Stimulated activated CD8-positive, alpha-beta memory T cell treated with anti-CD3 and anti-CD28 coated beads, Interleukin-7, amount 100 ng/mL, for 4 hours (primary cell): ENCODE results near the gene LMNTD2.
A peak's percentile ranks its signal among the peaks of the same experiment; 100 is the strongest.

Experiments
- DNase-seq, 2 donors: peaks; one replicate each; pipeline ENCODE4 v3.0.0-alpha.2; 2020; ENCODE audit warnings: low read depth in 2 of 2

The LMNTD2 gene

GRCh38 chr11:551596-551995 is 8.9 kb downstream of the LMNTD2 start:
- DNase-seq = no peak

GRCh38 chr11:551131-551530 is 9.4 kb downstream of the LMNTD2 start:
- DNase-seq = no peak

- no peak for DNase-seq
Measured at GRCh38 chr11:550746-551085, 9.8 kb downstream of the LMNTD2 start.

- no peak for DNase-seq
Measured at GRCh38 chr11:550021-550745, 10.4 kb downstream of the LMNTD2 start.

GRCh38 chr11:548700-549603 is 11.6 kb downstream of the LMNTD2 start:
- DNase-seq = no peak

- no peak for DNase-seq
Measured at GRCh38 chr11:545171-545570, 15.4 kb downstream of the LMNTD2 start.

GRCh38 chr11:544817-545166 is 15.7 kb downstream of the LMNTD2 start:
- no peak for DNase-seq

GRCh38 chr11:541433-541885 is 19.1 kb downstream of the LMNTD2 start:
- no peak for DNase-seq

GRCh38 chr11:540583-541432 is 19.7 kb downstream of the LMNTD2 start:
- no peak for DNase-seq

GRCh38 chr11:539971-540481 is 20.5 kb downstream of the LMNTD2 start:
- no peak for DNase-seq

- no peak for DNase-seq
Measured at GRCh38 chr11:538431-539051, 22.0 kb downstream of the LMNTD2 start.

GRCh38 chr11:537622-538430 is 22.7 kb downstream of the LMNTD2 start:
- no peak for DNase-seq

GRCh38 chr11:536841-537621 is 23.5 kb downstream of the LMNTD2 start, which contains the start of gene LRRC56:
Gene LRRC56, plus strand, starts transcription at chr11:537527. Its CDS starts 3,158 bp downstream, at chr11:540685.
- peak; percentile 82 to 91 for DNase-seq

- DNase-seq = peak; percentile 86 to 93
Measured at GRCh38 chr11:535519-536454, 24.8 kb downstream of the LMNTD2 start, which contains the start of gene HRAS. Gene HRAS, minus strand, starts transcription at chr11:535576.

- no peak for DNase-seq
Measured at GRCh38 chr11:535210-535518, 25.4 kb downstream of the LMNTD2 start.

- DNase-seq = no peak
Measured at GRCh38 chr11:534396-535209, 25.9 kb downstream of the LMNTD2 start.

GRCh38 chr11:533586-534395 is 26.7 kb downstream of the LMNTD2 start:
- DNase-seq = no peak
